Panc1 (cell line): Measurements from ENCODE around the gene TMEM131. TPM values are rescaled to one million over a fixed set of nuclear protein-coding genes. Genes with fewer than 3 reads are reported as not detected.

ENCODE experiments used
- ATAC-seq: fragments of 200-7000 bp; cut with Tn5 transposase; 2 replicates; pipeline ENCODE4 v1.9.1; 2020; ENCODE audit warnings: mild to moderate bottlenecking, moderate library complexity
- BruUV-seq: library from RNA; stranded (reverse); fragments of 400-500 nt; replicated peaks from 2 replicates; lab custom pipeline; 2021; lab: Mats Ljungman, UMichigan
- CTCF ChIA-PET: fragments of 300-600 bp; sonication (Branson Sonifier 250); formaldehyde crosslinking; loops from one replicate; lab custom pipeline; 2022; ENCODE audit warnings: antibody characterized with exemption; lab: Charles Lee
- POLR2A ChIA-PET: fragments of 300-600 bp; sonication (Branson Sonifier 250); formaldehyde crosslinking; loops from one replicate; lab custom pipeline; 2022; ENCODE audit warnings: antibody characterized with exemption; lab: Charles Lee
- DNase-seq: peaks from one replicate; pipeline ENCODE4 v3.0.0-alpha.2; 2010; ENCODE audit warnings: low read depth, low spot score
- H3K27ac ChIP-seq: 2 replicates; pipeline ENCODE4 v1.5.1; 2011; ENCODE audit warnings: mild to moderate bottlenecking, low read length, inconsistent platforms
- H3K27me3 ChIP-seq: fragments of 200-500 bp; sonication (Bioruptor generic); 2 replicates; pipeline ENCODE4 v1.6.0; 2014; ENCODE audit warnings: low read length, inconsistent platforms; ENCODE audit not compliant: control insufficient read depth, insufficient read depth
- H3K36me3 ChIP-seq: fragments of 200-500 bp; sonication (Bioruptor generic); 2 replicates; pipeline ENCODE4 v1.5.1; 2014; ENCODE audit warnings: inconsistent platforms, mild to moderate bottlenecking, low read length, moderate library complexity; ENCODE audit not compliant: control insufficient read depth, insufficient read depth
- H3K4me1 ChIP-seq: 2 replicates; pipeline ENCODE4 v1.5.1; 2011; ENCODE audit warnings: inconsistent platforms, mild to moderate bottlenecking, low read length, moderate library complexity; ENCODE audit not compliant: control insufficient read depth, insufficient read depth
- H3K4me3 ChIP-seq, 2 experiments: 2 replicates each; pipeline ENCODE4 v1.5.1; 2011 to 2012; ENCODE audit warnings: low read depth in 2 of 2, low read length in 2 of 2, mild to moderate bottlenecking in 2 of 2, inconsistent platforms in 1 of 2, moderate library complexity in 1 of 2
- H3K9me3 ChIP-seq: fragments of 200-500 bp; sonication (Bioruptor generic); 2 replicates; pipeline ENCODE4 v1.5.1; 2014; ENCODE audit warnings: low read depth, mild to moderate bottlenecking, inconsistent platforms, low read length, moderate library complexity; ENCODE audit not compliant: control insufficient read depth, insufficient read depth
- CTCF ChIP-seq: fragments of 450-650 bp; IDR thresholded peaks from 2 replicates; pipeline ENCODE4 v1.5.1; 2017; ENCODE audit warnings: mild to moderate bottlenecking
- POLR2AphosphoS5 ChIP-seq: IDR thresholded peaks from 2 replicates; pipeline ENCODE4 v1.6.1; 2012; ENCODE audit warnings: mild to moderate bottlenecking, low read depth, low read length, moderate library complexity
- REST ChIP-seq, 2 experiments: IDR thresholded peaks; 2 replicates each; pipeline ENCODE4 v1.6.1; 2011 to 2012; ENCODE audit warnings: low read depth in 2 of 2, control low read depth in 1 of 2, low read length in 1 of 2, mild to moderate bottlenecking in 1 of 2, moderate library complexity in 1 of 2; ENCODE audit not compliant: insufficient read depth in 1 of 2
- SIN3A ChIP-seq: IDR thresholded peaks from 2 replicates; pipeline ENCODE4 v1.6.1; 2012; ENCODE audit warnings: low read depth, mild to moderate bottlenecking, low read length, moderate library complexity, borderline replicate concordance; ENCODE audit not compliant: insufficient read depth
- TCF7L2 ChIP-seq: IDR thresholded peaks from 2 replicates; pipeline ENCODE4 v1.6.1; 2011; ENCODE audit warnings: mild to moderate bottlenecking, low read depth, low read length, inconsistent platforms
- in situ Hi-C: cut with HindIII; loops from 2 replicates; pipeline ENCODE4 v1.10.0; 2016; ENCODE audit warnings: low sequenced_read_pairs, low pct_unique_long_range_greater_than_20kb
- intact Hi-C: fragments of 100-400 bp; cut with micrococcal nuclease; formaldehyde crosslinking; loops from one replicate; pipeline ENCODE4 v1.10.0; 2022; ENCODE audit not compliant: unreplicated experiment
- total RNA-seq: library from RNA; stranded (reverse); gene quantifications from one replicate; pipeline ENCODE4 v1.2.1, GENCODE V29; 2021; ENCODE audit not compliant: unreplicated experiment

Gene TMEM131
- total RNA-seq, 1 experiment from 2014 or later, result 43.4 TPM

- Histone ChIP-seq H3K4me3 (no peak overlapping the region), H3K27me3 (no peaks in the 10 kb centered on the region), H3K36me3 (peaks cover 6% of the 10 kb centered on the region; the same call in 1 of the 2 replicates), H3K4me1 (no peaks in the 10 kb centered on the region), H3K9me3 (no peaks in the 10 kb centered on the region), H3K27ac (no peak overlapping the region)
- ChIA-PET CTCF (no interaction called here), POLR2A (no interaction called here)
- BruUV-seq, result no TSS peak
- in situ Hi-C loops, result no loop called here
- ATAC-seq, result no peak
- intact Hi-C loops, result no loop called here
- TF ChIP-seq REST (IDR thresholded peaks at IDR 0.05; ENCODE audit: insufficient read depth in 1 of 2, low read depth in 2 of 2, low read length in 1 of 2), result no peak
- TF ChIP-seq TCF7L2, result no peak
- TF ChIP-seq CTCF, result no peak
- TF ChIP-seq POLR2AphosphoS5, result no peak
- TF ChIP-seq SIN3A, result no peak
- no peak for DNase-seq
Measured at GRCh38 chr2:97764559-97765263, 231.0 kb downstream of the TMEM131 start.

- no TSS peak for BruUV-seq
- Histone ChIP-seq H3K4me1 (no peaks in the 10 kb centered on the region), H3K27me3 (no peaks in the 10 kb centered on the region), H3K36me3 (peaks cover 6% of the 10 kb centered on the region; the same call in 1 of the 2 replicates), H3K9me3 (no peaks in the 10 kb centered on the region), H3K4me3 (no peak overlapping the region), H3K27ac (no peak overlapping the region)
- intact Hi-C loops (no loop called here), in situ Hi-C loops (no loop called here)
- POLR2A ChIA-PET, result no interaction called here
- TF ChIP-seq POLR2AphosphoS5 (no peak), REST (IDR thresholded peaks at IDR 0.05; ENCODE audit: insufficient read depth in 1 of 2, low read depth in 2 of 2, low read length in 1 of 2) (no peak), CTCF (no peak), SIN3A (no peak), TCF7L2 (no peak)
- no peak for DNase-seq
- peak; percentile 43; the same call in 1 of the 2 replicates for ATAC-seq
- CTCF ChIA-PET, result no interaction called here
Measured at GRCh38 chr2:97763176-97763845, 232.4 kb downstream of the TMEM131 start.
